Epithelial cell of proximal tubule (primary cell): ENCODE measurements around the gene MFAP3L. TPM values are rescaled to one million over a fixed set of nuclear protein-coding genes. Genes with fewer than 3 reads are reported as not detected.

Experiments
- DNase-seq: peaks from one replicate; pipeline ENCODE4 v3.0.0-alpha.2; 2011; ENCODE audit warnings: low read depth
- H3K4me3 ChIP-seq: 2 replicates; pipeline ENCODE4 v1.5.1; 2011; ENCODE audit warnings: low read depth, mild to moderate bottlenecking, low read length
- CTCF ChIP-seq: conservative IDR thresholded peaks from 2 replicates; pipeline ENCODE4 v1.5.1; 2012; ENCODE audit warnings: low read depth, mild to moderate bottlenecking, low read length
- total RNA-seq: library from RNA; depleted of rRNA; stranded (reverse); fragments of >200 nt; gene quantifications from 2 replicates; pipeline ENCODE4 v1.2.3, GENCODE V29; 2015

The MFAP3L gene
- total RNA-seq, 1 donor from 2014 or later, result 10.2 TPM

GRCh38 chr4:170011921-170012628 is 14.1 kb downstream of the MFAP3L start:
- no peak for DNase-seq
- no peak overlapping the region for H3K4me3 ChIP-seq
- no peak for TF ChIP-seq CTCF

- no peak for DNase-seq
- no peak overlapping the region for H3K4me3 ChIP-seq
- TF ChIP-seq CTCF, result no peak
Measured at GRCh38 chr4:170009291-170009690, 16.9 kb downstream of the MFAP3L start.

GRCh38 chr4:170008801-170009200 is 17.4 kb downstream of the MFAP3L start:
- no peak for TF ChIP-seq CTCF
- no peak for DNase-seq
- no peak overlapping the region for H3K4me3 ChIP-seq

GRCh38 chr4:170008371-170008770 is 17.8 kb downstream of the MFAP3L start:
- peak; percentile 37 for TF ChIP-seq CTCF
- DNase-seq, result no peak
- H3K4me3 ChIP-seq, result no peak overlapping the region

GRCh38 chr4:170007113-170007512 is 19.1 kb downstream of the MFAP3L start:
- DNase-seq, result no peak
- no peak overlapping the region for H3K4me3 ChIP-seq
- TF ChIP-seq CTCF, result no peak

GRCh38 chr4:170005472-170005871 is 20.7 kb downstream of the MFAP3L start:
- no peak for DNase-seq
- TF ChIP-seq CTCF, result no peak

GRCh38 chr4:170004651-170005295 is 21.4 kb downstream of the MFAP3L start:
- H3K4me3 ChIP-seq, result no peak overlapping the region
- no peak for TF ChIP-seq CTCF
- no peak for DNase-seq

More at GRCh38 chr4:170005472-170005871, 20.7 kb downstream of the MFAP3L start:
- no peak overlapping the region for H3K4me3 ChIP-seq
